Hematopoietic multipotent progenitor cell treated with erythropoietin and hydrocortisone succinate and interleukin-3 and kit ligand, for 4 days (in vitro differentiated cells): ENCODE results near the gene ZNF548.
A peak's percentile ranks its signal among the peaks of the same experiment; 100 is the strongest.
"Not testable (repeated sequence)": the region's sequence is repeated elsewhere in the genome, so short reads cannot be mapped to it uniquely, and the experiment has no call there.

Experiments used
- DNase-seq: peaks from one replicate; pipeline ENCODE4 v3.0.0-alpha.2; 2015

ZNF548 gene

DNA sequence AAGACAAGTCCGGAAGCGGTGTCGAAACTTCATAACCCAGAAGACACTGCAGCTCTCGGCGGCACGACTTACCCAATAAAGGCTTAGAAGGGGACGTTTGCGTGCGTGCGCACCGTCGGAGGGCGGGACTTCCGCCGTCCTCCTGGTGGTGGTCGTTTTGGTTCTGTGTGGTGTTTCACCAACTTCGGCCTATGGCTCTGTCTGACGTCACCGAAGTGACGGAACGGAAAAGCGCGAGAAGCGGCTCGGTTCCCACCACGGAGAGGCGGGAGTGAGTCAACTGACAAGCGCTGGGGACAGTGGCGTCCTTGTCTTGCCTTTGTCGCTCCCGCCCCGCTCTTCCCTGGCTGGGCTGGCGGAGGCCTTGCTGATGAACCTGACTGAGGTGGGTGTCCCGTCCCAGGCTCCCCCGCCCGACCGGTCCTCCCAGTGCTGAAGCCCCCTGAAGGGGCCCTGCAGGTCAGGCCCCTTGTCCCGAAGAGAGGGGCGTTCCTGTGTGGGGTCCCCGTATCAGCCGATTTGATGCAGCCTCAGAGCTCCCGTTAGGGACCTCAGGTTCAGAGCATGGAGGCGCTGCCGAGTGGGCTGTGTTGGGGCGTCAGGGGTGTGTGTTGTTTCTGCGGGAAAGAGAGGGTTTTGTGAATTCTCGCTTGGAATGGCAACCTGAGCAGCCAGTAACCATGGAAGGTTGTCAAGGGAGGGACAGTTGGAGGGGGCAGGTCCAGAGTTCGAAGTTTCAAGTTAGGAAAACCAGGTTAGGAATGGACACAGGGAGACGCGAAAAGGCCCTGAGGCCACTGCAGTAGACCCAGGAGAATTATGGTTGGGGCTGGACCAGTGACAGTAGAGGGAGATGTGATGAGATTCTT, at the start of gene ZNF548:
Gene ZNF548 (plus strand): TSS at position 125 of the 869 bp plus-strand sequence. CDS start 246 bp downstream, at position 371.
- peak; percentile 99 for DNase-seq

DNA sequence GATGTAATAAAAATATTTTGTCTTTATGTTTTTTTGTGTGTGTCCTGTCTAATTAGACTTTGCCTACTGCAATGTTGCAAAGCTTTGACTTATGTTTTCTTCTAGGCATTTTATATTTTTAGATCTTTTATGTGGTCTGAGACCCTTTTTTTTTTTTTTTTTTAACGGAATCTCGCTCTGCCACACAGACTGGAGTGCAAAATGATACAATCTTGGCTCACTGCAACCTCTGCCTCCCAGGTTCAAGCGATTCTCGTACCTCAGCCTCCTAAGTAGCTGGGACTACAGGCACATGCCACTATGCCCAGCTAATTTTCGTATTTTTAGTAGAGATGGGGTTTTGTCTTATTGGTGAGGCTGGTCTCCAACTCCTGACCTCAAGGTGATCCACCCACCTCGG, 47.1 kb upstream of the ZNF548 start:
- no peak for DNase-seq

DNA sequence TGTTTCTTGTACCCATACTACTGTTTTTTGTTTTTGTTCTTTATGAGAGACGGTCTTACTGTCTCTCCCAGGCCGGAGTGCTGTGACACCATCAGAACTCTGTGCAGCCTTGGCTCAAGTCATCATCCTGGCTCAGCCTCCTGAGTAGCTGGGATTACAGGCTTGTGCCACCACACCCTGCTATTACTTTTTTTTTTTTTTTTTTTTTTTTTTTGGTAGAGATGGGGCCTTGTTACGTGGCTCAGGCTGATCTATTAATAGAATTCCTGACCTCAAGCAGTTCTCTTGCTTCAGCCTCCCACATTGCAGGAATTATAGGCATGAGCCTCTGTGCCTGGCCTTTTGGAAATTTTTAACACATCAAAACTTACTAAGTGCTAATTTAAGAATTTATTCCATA, 41.5 kb upstream of the ZNF548 start:
- DNase-seq, result no peak

DNA sequence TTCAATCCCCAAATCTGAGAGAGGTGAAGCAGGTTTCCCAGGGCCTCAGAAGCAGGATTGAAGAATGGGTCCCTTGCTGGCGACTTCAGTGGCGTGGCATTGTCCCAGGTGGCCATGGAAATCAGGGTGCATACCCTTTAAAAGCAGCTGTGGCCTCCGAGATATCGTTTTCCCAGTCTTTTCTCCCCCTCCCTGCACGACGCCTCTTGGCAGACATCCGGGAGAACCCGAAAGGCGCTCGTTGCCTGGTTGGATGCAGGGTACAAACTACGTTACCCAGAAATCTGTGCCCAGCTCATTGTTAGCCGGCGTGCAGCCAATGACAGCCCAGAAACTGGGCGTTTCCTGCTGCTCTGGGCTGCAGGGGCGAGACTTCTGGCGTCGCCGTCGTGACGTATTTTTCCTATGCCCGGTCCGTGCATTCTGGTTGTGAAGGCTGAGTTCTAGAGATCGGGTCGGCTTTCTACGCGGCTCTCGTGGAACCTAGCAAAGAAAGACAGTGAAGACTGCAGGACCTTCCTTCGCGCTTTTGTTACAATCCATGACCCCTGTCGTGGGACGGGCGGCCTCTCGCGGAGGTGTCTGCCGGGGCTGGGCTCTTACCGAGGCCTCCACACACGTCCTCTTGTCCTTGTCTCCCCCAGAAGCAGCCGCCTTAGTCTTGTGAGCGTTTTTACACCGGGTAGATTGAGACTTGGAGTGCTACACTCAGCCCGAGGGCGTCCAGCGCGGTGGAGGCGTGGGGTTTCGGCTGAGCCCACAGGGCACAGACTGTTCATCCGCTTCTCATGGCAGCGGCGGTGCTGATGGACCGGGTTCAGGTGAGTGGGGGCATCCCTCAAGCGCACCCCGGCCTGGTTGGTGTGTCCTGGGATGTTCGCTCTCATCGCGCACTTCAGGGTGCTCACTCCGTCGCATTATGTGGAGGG, 38.5 kb upstream of the ZNF548 start, which contains the start of gene ZNF304:
Gene ZNF304 (plus strand): TSS at position 395 of the 929 bp plus-strand sequence. CDS start 394 bp downstream, at position 789.
- peak; percentile 97 for DNase-seq

DNA sequence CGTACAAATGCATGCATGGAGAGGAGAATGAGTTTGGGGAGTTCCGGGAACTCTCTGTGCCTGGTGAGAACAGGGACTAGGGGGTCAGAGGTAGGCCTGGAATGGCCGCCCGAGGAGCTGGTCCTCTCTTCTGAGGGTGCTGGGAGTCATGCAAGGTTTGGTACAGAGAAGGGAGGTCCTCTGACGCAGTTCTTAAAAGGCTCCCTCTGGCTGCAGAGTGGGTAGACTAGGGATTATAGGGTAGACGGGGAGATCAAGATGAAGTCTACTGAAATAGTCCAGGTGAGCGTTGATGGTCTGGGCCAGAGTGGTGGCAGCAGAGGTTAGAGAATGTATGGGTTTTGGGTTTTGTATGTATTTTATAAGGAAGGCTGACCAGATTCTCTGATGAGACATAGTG, 37.8 kb upstream of the ZNF548 start:
- DNase-seq, result peak; percentile 39

DNA sequence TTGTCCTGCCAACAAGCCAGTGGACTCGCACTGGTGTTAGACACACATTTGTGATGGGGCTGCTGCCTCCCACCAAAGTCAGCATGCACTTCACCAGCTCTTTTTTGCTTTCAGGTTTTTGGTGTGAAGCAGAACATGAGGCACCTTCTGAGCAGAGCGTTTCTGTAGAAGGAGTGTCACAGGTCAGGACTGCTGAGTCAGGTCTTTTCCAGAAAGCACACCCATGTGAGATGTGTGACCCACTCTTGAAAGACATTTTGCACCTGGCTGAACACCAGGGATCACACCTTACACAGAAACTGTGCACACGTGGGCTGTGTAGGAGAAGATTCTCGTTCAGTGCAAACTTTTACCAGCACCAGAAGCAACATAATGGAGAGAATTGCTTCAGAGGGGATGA, 33.7 kb upstream of the ZNF548 start:
- no peak for DNase-seq

DNA sequence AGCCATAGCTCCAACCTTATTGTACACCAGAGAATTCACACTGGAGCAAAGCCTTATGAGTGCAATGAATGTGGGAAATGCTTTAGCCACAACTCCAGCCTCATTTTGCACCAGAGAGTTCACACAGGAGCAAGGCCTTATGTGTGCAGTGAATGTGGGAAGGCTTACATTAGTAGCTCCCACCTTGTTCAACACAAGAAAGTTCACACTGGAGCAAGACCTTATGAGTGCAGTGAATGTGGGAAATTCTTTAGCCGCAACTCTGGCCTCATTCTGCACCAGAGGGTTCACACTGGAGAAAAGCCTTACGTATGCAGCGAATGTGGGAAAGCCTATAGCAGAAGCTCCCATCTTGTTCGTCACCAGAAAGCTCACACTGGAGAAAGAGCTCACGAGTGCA, 32.2 kb upstream of the ZNF548 start:
- DNase-seq, result no peak

DNA sequence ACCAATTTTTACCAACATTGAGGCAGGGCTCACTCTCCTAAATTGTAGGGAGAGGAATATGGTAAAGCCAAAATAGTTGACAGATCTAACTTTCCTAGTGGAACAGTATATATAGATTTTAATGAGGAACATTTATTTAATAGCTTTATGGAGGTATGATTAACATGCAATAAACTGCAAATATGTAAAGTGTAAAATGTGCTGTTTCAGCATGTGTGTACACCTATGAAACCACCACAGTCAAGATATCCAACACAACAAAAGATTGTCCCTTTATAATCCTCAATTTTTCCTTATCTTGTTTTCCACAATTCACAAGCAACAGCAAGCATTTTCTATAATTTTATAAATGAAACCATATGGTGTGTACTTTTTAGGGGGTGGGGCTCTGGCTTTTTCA, 30.4 kb upstream of the ZNF548 start:
- DNase-seq, result no peak

DNA sequence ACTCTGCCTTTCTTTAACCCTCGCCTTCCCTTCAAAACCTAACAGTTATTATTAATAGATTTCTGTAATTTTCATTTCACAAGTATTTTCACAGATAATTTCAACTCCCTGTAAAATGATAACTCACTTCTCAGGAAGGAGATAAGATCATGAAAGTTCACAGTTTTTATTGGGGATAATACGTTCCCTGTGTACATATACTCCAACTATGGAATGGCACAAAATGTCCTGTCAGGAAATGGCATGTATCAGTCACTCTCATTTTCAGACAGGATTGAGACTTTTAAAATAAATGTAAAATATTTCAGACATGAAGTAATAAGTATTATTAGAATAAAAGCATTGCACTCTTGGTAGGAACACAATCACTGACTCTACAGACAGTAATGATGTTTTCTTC, 27.2 kb upstream of the ZNF548 start:
- no peak for DNase-seq

DNA sequence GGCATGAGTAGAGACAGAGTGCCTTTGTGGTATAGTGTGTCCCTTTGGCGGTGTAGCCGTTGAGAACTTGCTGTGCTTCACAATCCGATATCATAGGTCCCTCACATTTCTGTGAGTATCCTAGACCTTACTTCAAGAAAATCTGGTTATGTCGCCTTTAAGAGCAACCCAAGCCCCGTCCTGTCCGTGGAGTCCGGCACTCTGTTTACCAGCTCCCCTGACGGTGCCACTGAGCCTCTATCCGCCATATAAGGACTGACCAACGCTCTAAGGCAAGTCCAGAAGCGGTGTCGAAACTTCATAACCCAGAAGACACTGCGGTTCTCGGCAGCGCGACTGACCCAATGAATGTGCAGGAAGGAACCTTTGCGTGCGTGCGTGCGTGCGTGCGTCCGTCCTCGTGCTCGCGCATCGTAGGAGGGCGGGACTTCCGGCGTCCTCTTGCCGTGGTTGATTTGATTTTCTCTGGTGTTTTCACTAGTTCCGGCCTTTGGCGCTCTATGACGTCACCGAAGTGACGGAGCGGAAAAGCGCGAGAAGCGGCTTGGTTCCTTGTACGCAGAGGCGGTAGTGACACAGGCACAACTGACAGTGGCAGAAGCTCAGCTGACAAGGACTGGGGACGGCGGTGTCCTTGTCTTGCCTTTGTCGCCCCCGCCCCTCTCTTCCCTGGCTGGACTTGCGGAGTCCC, 26.5 kb upstream of the ZNF548 start, which contains the start of the genes TRAPPC2B and ZNF547:
Gene TRAPPC2B (plus strand): TSS at position 555 of the 691 bp plus-strand sequence. CDS start 1,283 bp downstream, outside the sequence.
Gene ZNF547 (plus strand): TSS at position 555 of the 691 bp plus-strand sequence. CDS start 5,005 bp downstream, outside the sequence.
- peak; percentile 100 for DNase-seq

DNA sequence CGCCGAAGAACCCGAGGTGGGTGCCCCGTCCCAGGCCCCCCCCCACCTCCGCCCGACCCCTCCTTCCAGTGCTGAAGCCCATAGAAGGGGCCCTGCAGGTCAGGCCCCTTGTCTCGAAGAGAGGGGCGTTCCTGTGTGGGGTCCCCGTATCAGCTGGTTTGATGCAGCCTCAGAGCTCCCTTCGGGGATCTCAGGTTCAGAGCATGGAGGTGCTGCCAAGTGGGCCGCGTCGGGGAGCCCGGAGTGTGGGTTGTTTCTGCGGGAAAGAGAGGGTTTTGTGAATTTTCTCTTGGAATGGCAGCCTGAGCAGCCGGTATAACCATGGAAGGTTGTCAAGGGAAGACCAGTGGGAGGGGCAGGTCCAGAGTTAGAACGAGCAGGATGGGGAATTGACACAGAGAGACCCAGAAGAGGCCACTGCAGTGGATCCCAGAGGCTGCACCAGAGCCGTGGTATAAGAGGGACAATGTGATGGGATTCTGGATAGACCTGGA, 25.9 kb upstream of the ZNF548 start:
- DNase-seq, result no peak

DNA sequence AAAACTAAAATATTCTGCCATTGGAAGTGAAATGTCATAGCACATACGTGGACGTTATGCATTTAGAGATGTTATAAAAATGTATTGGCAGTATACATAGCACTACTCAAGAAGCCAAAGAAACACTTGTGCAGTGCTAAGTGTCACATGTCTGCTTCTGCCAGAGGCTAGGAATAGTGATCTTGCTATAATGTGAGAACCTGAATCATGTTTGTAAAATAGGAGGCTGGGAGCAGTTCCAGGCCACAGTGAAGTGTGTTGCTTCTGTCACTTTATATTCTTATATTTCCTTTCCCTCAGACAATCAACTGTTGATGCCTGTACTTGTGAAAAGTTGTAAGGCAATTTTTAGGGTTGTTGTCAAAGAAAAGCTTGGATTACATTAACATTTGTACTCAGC, 22.9 kb upstream of the ZNF548 start:
- DNase-seq, result no peak

DNA sequence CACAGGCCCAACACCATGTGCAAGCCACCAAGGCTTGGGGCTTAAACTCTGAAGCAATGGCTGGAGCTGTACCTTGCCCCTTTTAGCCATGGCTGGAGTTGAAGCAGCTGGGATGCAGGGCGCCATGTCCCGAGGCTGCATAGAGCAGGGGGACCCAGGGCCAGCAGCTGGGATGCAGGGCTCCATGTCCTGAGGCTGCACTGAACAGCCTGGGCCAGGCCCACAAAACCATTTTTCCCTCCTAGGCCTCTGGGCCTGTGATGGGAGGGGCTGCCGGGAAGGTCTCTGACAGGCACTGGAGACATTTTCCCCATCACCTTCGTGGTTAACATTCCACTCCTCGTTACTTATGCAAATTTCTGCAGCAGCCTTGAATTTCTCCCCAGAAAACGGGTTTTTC, 15.5 kb upstream of the ZNF548 start:
- no peak for DNase-seq

DNA sequence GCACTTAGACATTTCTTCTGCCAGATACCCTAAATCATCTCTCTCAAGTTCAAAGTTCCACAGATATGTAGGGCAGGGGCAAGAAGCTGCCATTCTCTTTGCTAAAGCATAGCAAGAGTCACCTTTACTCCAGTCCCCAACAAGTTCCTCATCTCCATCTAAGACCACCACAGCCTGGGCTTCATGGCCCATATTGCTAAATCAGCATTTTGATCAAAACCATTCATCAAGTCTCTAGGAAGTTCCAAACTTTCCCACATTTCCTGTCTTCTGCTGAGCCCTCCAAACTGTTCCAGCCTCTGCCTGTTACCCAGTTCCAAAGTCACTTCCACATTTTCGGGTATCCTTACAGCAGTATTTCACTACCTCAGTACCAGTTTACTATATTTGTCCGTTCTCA, 15.0 kb upstream of the ZNF548 start:
- DNase-seq, result not testable (repeated sequence)

DNA sequence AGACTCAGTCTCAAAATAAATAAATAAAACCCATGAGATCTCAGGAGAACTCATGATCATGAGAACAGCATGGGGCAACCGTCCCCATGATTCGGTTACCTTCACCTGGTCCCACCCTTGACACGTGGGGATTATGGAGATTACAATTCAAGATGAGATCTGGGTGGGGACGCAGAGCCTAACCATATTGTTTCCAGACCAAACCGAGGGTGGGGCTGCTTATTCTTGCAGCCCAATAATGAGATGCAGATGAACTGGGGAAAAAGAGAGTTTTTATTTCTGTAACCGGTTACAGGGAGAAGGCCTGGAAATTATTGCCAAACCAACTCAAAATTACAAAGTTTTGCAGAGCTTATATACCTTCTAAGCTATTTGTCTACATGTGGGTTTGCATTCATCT, 13.5 kb upstream of the ZNF548 start:
- no peak for DNase-seq

DNA sequence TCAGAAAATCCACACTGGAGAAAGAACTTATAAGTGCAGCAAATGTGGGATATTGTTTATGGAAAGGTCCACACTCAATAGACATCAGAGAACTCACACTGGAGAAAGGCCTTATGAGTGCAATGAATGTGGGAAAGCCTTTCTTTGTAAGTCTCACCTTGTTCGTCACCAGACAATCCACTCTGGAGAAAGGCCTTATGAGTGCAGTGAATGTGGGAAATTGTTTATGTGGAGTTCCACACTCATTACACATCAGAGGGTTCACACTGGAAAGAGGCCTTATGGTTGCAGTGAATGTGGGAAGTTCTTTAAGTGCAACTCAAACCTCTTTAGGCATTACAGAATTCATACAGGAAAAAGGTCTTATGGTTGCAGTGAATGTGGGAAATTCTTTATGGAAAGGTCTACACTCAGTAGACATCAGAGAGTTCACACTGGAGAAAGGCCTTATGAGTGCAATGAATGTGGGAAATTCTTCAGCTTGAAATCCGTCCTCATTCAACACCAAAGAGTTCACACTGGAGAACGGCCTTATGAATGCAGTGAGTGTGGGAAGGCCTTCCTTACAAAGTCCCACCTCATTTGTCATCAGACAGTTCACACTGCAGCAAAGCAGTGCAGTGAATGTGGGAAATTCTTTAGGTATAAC, 12.0 kb upstream of the ZNF548 start:
- no peak for DNase-seq

DNA sequence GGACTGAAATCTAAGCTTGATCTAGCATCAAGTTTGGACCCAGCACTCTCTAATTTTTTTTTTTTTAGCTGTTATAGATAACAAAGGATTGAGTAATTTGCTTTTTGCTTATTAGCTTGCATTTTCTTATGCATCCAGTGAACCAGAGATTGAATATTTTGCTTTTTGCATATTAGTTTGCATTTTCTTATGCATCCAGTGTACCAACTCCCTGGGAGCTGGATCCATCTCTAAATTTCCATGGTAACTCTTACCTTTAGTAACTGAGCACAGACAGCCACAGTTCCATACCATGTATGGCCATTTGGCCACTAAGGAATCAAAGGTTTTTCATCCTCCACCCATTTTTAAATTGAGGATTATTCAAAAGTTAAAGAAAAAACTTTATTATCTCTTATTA, 8.7 kb upstream of the ZNF548 start:
- no peak for DNase-seq

DNA sequence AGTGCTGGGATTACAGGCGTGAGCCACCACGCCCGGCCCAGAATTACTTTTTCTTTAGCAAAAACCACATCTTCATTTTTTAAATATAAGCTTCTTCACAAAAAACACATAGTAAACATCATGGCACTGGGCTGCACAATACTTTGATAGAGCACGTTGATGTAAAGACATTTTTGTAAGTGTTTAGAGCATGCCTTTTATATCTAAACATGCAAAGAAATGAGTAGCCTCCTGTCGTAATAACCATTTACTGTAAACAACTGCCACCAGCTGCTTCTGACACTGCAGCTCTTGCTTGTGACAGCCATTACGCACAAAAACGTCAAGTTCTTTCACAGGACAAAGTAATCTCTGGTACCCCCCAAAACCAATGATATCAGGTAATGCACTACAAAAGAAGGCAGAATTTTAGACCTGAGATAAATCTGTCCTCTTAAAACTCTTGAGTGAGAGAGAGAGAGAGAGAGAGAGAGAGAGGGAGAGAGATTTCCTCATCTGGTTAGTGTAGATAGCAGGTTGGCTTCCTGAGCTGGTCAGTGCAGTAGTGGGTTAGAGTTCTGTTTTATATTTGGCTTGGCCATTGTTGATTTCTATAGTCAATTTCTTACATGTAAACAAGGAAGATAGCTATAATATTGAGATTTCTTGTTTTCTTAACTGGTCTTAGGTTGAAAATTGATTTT, 6.7 kb upstream of the ZNF548 start:
- no peak for DNase-seq

DNA sequence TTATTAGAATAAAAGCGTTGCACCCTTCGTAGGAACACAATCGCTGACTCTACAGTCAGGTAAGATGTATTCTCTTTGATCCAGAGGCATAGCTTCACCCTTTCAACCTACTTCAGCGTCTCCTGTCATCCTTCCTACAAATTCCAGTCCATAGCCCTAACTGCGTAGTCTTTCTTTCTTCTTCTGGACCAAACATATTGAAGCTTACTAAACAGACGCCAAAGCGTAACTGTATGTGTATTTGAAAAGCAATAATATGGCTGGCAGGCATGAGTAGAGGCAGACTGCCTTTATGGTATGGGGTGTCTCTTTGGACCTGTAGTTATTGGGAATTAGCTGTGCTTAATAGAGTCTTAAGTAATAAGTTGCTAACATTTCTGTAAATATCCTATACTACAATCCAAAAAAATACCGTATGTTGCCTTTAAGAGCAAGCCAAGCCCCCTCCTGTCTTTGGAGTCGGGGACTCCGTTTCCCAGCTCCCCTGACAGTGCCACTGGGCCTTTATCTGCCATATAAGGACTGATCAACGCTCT, 392 bp upstream of the ZNF548 start:
- DNase-seq, result no peak

DNA sequence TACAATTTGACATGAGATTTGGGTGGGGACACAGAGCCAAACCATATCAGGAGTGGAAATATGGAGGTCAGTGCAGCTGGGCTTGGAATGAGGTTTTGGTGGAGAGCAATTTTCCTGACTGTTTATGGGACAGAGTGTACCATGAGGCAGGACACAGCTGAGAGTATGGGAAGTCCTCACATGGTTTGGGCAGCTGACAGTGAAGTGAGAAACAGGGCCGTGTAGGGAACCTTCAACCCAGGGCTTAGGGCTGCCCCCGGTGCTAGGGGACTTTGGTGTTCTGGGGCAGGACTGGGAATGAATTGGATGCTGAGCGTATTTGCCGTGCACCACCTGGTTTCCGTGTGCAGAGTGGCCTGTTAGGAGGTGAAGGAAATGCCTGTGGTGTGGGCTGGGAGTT, 6.1 kb downstream of the ZNF548 start:
- DNase-seq, result no peak

DNA sequence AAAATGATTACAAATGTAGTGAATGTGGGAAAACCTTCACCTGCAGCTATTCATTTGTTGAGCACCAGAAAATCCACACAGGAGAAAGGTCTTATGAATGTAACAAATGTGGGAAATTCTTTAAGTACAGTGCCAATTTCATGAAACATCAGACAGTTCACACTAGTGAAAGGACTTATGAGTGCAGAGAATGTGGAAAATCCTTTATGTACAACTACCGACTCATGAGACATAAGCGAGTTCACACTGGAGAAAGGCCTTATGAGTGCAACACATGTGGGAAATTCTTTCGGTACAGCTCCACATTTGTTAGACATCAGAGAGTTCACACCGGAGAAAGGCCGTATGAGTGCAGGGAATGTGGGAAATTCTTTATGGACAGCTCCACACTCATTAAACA, 9.2 kb downstream of the ZNF548 start:
- DNase-seq, result no peak
